ENCODE data around the gene IL24. TPM values are rescaled to one million over a fixed set of nuclear protein-coding genes. Genes with fewer than 3 reads are reported as not detected.
"Not testable (repeated sequence)": the region's sequence is repeated elsewhere in the genome, so short reads cannot be mapped to it uniquely, and the experiment has no call there.

Gene IL24
- polyA plus RNA-seq, 1 donor (not counting 4 experiments of a cell fraction or from before 2014, with no cell fraction given): 2.3 TPM

DNA sequence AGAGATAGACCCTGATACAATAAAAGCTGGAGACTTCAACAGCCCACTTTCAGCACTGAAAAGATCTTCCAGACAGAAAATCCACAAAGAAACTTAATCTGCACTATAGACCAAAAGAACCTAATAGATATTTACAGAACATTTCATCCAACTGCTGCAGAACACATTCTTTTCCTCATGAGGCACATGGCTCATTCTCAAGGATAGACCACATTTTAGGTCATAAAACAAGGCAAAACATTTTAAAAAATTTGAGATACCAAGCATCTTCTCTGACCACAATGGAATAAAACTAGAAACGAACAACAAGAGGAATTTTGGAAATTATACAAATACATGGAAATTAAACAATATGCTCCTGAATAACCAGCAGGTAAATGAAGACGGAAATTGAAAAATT, 46.8 kb upstream of the IL24 start:
- Histone ChIP-seq H3K4me2 (ENCODE audit: control insufficient read depth, extremely low read depth, insufficient read depth, low read depth, low read length) (no peak overlapping the region), H3K9me3 (ENCODE audit: control insufficient read depth, low read depth, low read length) (no peaks in the 10 kb centered on the region), H3K79me2 (ENCODE audit: control insufficient read depth, insufficient read depth, low read length) (no peaks in the 10 kb centered on the region), H3K9ac (ENCODE audit: control insufficient read depth, extremely low read depth, insufficient read depth, low read length) (no peak overlapping the region), H3K4me1 (ENCODE audit: control insufficient read depth, extremely low read depth, insufficient read depth, low read length) (peaks cover 7% of the 10 kb centered on the region), H3K27me3 (ENCODE audit: control insufficient read depth, extremely low read depth, insufficient read depth, low read length) (no peaks in the 10 kb centered on the region), H4K20me1 (ENCODE audit: control insufficient read depth, extremely low read depth, insufficient read depth, low read length) (no peaks in the 10 kb centered on the region), H3K9me1 (ENCODE audit: control insufficient read depth, extremely low read depth, insufficient read depth, low read length) (no peaks in the 10 kb centered on the region), H3K4me3 (ENCODE audit: control insufficient read depth in 2 of 3, extremely low read depth in 1 of 3, insufficient read depth in 2 of 3, low read depth in 1 of 3, low read length in 3 of 3) (no peak overlapping the region), H2AFZ (ENCODE audit: control insufficient read depth, low read length) (no peak overlapping the region), H3K27ac (ENCODE audit: control insufficient read depth, insufficient read depth, low read length) (no peak overlapping the region), H3K36me3 (ENCODE audit: control insufficient read depth in 2 of 2, extremely low read depth in 1 of 2, insufficient read depth in 2 of 2, low read length in 2 of 2) (no peaks in the 10 kb centered on the region)
- TF ChIP-seq EZH2 (IDR thresholded peaks at IDR 0.05; ENCODE audit: low read length): no peak
- TF ChIP-seq CTCF (optimal IDR thresholded peaks at IDR 0.05 in 1 of 3, IDR thresholded peaks at IDR 0.05 in 1 of 3, conservative IDR thresholded peaks at IDR 0.05 in 1 of 3; ENCODE audit: extremely low read depth in 1 of 3, insufficient read depth in 2 of 3, low read length in 3 of 3): no peak
- DNase-seq (ENCODE audit: low read depth, low spot score) (no peak), FAIRE-seq (no peak)
- dilution Hi-C loops (cut with MboI; ENCODE audit: extremely low pct_ligation_motif_present, low sequenced_read_pairs): no loop called here

DNA sequence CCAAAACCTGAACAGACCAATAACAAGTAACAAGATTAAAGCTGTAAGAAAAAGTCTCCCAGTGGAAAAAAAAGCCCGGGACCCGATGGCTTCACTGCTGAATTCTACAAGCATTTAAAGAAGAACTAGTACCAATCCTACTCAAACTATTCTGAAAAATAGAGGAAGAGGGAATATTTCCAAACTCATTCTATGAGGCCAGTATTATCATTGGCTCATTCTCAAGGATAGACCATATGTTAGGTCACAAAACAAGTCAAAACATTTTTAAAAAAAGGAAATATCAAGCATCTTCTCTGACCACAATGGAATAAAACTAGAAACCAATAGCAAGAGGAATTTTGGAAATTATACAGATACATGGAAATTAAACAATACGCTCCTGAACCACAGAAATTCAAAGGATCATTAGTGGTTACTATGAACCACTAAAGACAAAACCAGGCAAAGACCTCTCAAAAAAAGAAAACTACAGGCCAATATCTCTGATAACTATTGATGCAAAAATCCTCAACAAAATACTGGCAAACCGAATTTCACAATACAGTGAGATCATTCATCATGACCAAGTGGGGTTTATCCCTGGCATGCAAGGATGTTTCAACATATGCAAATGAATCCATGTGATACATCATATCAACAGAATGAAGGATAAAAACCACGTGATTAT, 45.8 kb upstream of the IL24 start:
- H3K27ac ChIP-seq (ENCODE audit: control insufficient read depth, insufficient read depth, low read length): no peak overlapping the region
- FAIRE-seq: peak; percentile 13
- H3K27me3 ChIP-seq (ENCODE audit: control insufficient read depth, extremely low read depth, insufficient read depth, low read length): no peaks in the 10 kb centered on the region
- DNase-seq (ENCODE audit: low read depth, low spot score): no peak
- dilution Hi-C loops (cut with MboI; ENCODE audit: extremely low pct_ligation_motif_present, low sequenced_read_pairs): no loop called here
- no peak overlapping the region for H3K4me3 ChIP-seq (ENCODE audit: control insufficient read depth in 2 of 3, extremely low read depth in 1 of 3, insufficient read depth in 2 of 3, low read depth in 1 of 3, low read length in 3 of 3)
- TF ChIP-seq EZH2 (IDR thresholded peaks at IDR 0.05; ENCODE audit: low read length) (no peak), CTCF (optimal IDR thresholded peaks at IDR 0.05 in 1 of 3, IDR thresholded peaks at IDR 0.05 in 1 of 3, conservative IDR thresholded peaks at IDR 0.05 in 1 of 3; ENCODE audit: extremely low read depth in 1 of 3, insufficient read depth in 2 of 3, low read length in 3 of 3) (no peak)
- H3K9me3 ChIP-seq (ENCODE audit: control insufficient read depth, low read depth, low read length): no peaks in the 10 kb centered on the region
- no peaks in the 10 kb centered on the region for H3K9me1 ChIP-seq (ENCODE audit: control insufficient read depth, extremely low read depth, insufficient read depth, low read length)
- H3K4me2 ChIP-seq (ENCODE audit: control insufficient read depth, extremely low read depth, insufficient read depth, low read depth, low read length): no peak overlapping the region
- no peak overlapping the region for H2AFZ ChIP-seq (ENCODE audit: control insufficient read depth, low read length)
- no peaks in the 10 kb centered on the region for H4K20me1 ChIP-seq (ENCODE audit: control insufficient read depth, extremely low read depth, insufficient read depth, low read length)
- H3K36me3 ChIP-seq (ENCODE audit: control insufficient read depth in 2 of 2, extremely low read depth in 1 of 2, insufficient read depth in 2 of 2, low read length in 2 of 2): no peaks in the 10 kb centered on the region
- H3K4me1 ChIP-seq (ENCODE audit: control insufficient read depth, extremely low read depth, insufficient read depth, low read length): peaks cover 7% of the 10 kb centered on the region
- no peak overlapping the region for H3K9ac ChIP-seq (ENCODE audit: control insufficient read depth, extremely low read depth, insufficient read depth, low read length)
- no peaks in the 10 kb centered on the region for H3K79me2 ChIP-seq (ENCODE audit: control insufficient read depth, insufficient read depth, low read length)

GRCh38 chr1:206852662-206853061, 44.6 kb upstream of the IL24 start:
- FAIRE-seq; dilution Hi-C loops (cut with MboI; ENCODE audit: extremely low pct_ligation_motif_present, low sequenced_read_pairs); H3K4me3 ChIP-seq (ENCODE audit: control insufficient read depth in 2 of 3, extremely low read depth in 1 of 3, insufficient read depth in 2 of 3, low read depth in 1 of 3, low read length in 3 of 3); H4K20me1 ChIP-seq (ENCODE audit: control insufficient read depth, extremely low read depth, insufficient read depth, low read length); DNase-seq (ENCODE audit: low read depth, low spot score); H3K27me3 ChIP-seq (ENCODE audit: control insufficient read depth, extremely low read depth, insufficient read depth, low read length); H2AFZ ChIP-seq (ENCODE audit: control insufficient read depth, low read length); H3K9me1 ChIP-seq (ENCODE audit: control insufficient read depth, extremely low read depth, insufficient read depth, low read length); H3K9ac ChIP-seq (ENCODE audit: control insufficient read depth, extremely low read depth, insufficient read depth, low read length); H3K27ac ChIP-seq (ENCODE audit: control insufficient read depth, insufficient read depth, low read length); H3K4me1 ChIP-seq (ENCODE audit: control insufficient read depth, extremely low read depth, insufficient read depth, low read length); H3K9me3 ChIP-seq (ENCODE audit: control insufficient read depth, low read depth, low read length); H3K4me2 ChIP-seq (ENCODE audit: control insufficient read depth, extremely low read depth, insufficient read depth, low read depth, low read length); H3K79me2 ChIP-seq (ENCODE audit: control insufficient read depth, insufficient read depth, low read length); H3K36me3 ChIP-seq (ENCODE audit: control insufficient read depth in 2 of 2, extremely low read depth in 1 of 2, insufficient read depth in 2 of 2, low read length in 2 of 2): not testable (repeated sequence)

DNA sequence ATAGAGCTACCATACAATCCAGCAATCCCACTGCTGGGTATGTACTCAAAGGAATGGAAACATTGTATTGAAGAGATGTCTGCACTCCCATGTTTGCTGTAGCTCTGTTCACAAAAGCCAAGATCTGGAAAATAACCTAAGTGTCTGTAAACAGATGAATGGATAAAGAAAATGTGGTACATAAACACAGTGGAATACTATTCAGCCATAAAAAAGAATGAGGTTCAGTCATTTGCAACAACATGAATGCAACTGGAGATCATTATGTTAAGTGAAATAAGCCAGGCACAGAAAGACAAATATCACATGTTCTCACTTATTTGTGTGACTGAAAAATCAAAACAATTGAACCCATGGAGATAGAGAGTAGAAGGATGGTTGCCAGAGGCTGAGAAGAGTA, 43.5 kb upstream of the IL24 start:
- H3K4me3 ChIP-seq (ENCODE audit: control insufficient read depth in 2 of 3, extremely low read depth in 1 of 3, insufficient read depth in 2 of 3, low read depth in 1 of 3, low read length in 3 of 3); H2AFZ ChIP-seq (ENCODE audit: control insufficient read depth, low read length); H3K9me1 ChIP-seq (ENCODE audit: control insufficient read depth, extremely low read depth, insufficient read depth, low read length); H3K4me1 ChIP-seq (ENCODE audit: control insufficient read depth, extremely low read depth, insufficient read depth, low read length); H3K27ac ChIP-seq (ENCODE audit: control insufficient read depth, insufficient read depth, low read length); DNase-seq (ENCODE audit: low read depth, low spot score); H3K9ac ChIP-seq (ENCODE audit: control insufficient read depth, extremely low read depth, insufficient read depth, low read length); H3K9me3 ChIP-seq (ENCODE audit: control insufficient read depth, low read depth, low read length); H4K20me1 ChIP-seq (ENCODE audit: control insufficient read depth, extremely low read depth, insufficient read depth, low read length); H3K79me2 ChIP-seq (ENCODE audit: control insufficient read depth, insufficient read depth, low read length); H3K4me2 ChIP-seq (ENCODE audit: control insufficient read depth, extremely low read depth, insufficient read depth, low read depth, low read length); H3K27me3 ChIP-seq (ENCODE audit: control insufficient read depth, extremely low read depth, insufficient read depth, low read length); FAIRE-seq; dilution Hi-C loops (cut with MboI; ENCODE audit: extremely low pct_ligation_motif_present, low sequenced_read_pairs); H3K36me3 ChIP-seq (ENCODE audit: control insufficient read depth in 2 of 2, extremely low read depth in 1 of 2, insufficient read depth in 2 of 2, low read length in 2 of 2): not testable (repeated sequence)
